ENCODE results near the gene MAGEC2.

Gene MAGEC2
- total RNA-seq: 0 to 0.44 (median 0) reads per million in 17 experiments

GRCh38 chrX:142204522-142205433 is at the start of gene MAGEC2:
Gene MAGEC2 (minus strand): TSS chrX:142205290. CDS start chrX:142203987, 1,303 bp downstream.
- no peak for DNase-seq

GRCh38 chrX:142251680-142252079 is 46.6 kb upstream of the MAGEC2 start:
- no peak for DNase-seq

- no peak for DNase-seq
These were observed 46.1 kb upstream of the MAGEC2 start for GRCh38 chrX:142251202-142251601.

- DNase-seq: no peak
These were observed 45.4 kb upstream of the MAGEC2 start for GRCh38 chrX:142250502-142250901.

GRCh38 chrX:142249721-142250120 is 44.6 kb upstream of the MAGEC2 start:
- no peak for DNase-seq

GRCh38 chrX:142244568-142244967 is 39.5 kb upstream of the MAGEC2 start:
- DNase-seq: no peak

GRCh38 chrX:142238536-142238935 is 33.4 kb upstream of the MAGEC2 start:
- DNase-seq: no peak

GRCh38 chrX:142233400-142233799 is 28.3 kb upstream of the MAGEC2 start:
- no peak for DNase-seq

- DNase-seq: no peak
These were observed 9.0 kb upstream of the MAGEC2 start for GRCh38 chrX:142214081-142214480.

GRCh38 chrX:142201113-142201512 is 4.0 kb downstream of the MAGEC2 start:
- DNase-seq: no peak

GRCh38 chrX:142186103-142186502 is 19.0 kb downstream of the MAGEC2 start:
- DNase-seq: no peak

GRCh38 chrX:142184756-142185602 is 20.1 kb downstream of the MAGEC2 start:
- DNase-seq: no peak

- no peak for DNase-seq
These were observed 48.5 kb downstream of the MAGEC2 start for GRCh38 chrX:142156567-142156966.
